GM12891 (cell line): ENCODE measurements around the gene RUNX2.

Experiments
- DNase-seq: peaks from one replicate; pipeline ENCODE4 v3.0.0; 2011; ENCODE audit warnings: low spot score; ENCODE audit not compliant: insufficient read length
- FAIRE-seq: peaks from 2 replicates; lab custom pipeline; 2011; peaks lifted over from hg19 to GRCh38; lab: Jason Lieb, UNC
- PAX5 ChIP-seq: IDR thresholded peaks from 2 replicates; pipeline ENCODE4 v1.6.1; 2011; ENCODE audit warnings: low read length, moderate library complexity, mild to moderate bottlenecking; ENCODE audit not compliant: insufficient read depth, severe bottlenecking
- POLR2A ChIP-seq: IDR thresholded peaks from 2 replicates; pipeline ENCODE4 v1.6.1; 2011; ENCODE audit warnings: low read depth, low read length, control low read depth
- POLR2AphosphoS5 ChIP-seq: IDR thresholded peaks from 2 replicates; pipeline ENCODE4 v1.6.1; 2011; ENCODE audit warnings: low read depth, low read length, control low read depth
- POU2F2 ChIP-seq: IDR thresholded peaks from 2 replicates; pipeline ENCODE4 v1.6.1; 2011; ENCODE audit warnings: low read depth, mild to moderate bottlenecking, control low read depth, low read length, moderate library complexity
- SPI1 ChIP-seq: IDR thresholded peaks from 2 replicates; pipeline ENCODE4 v1.6.1; 2011; ENCODE audit warnings: low read depth, low read length, control low read depth
- TAF1 ChIP-seq: IDR thresholded peaks from 2 replicates; pipeline ENCODE4 v1.6.1; 2011; ENCODE audit warnings: low read depth, low read length, control low read depth

The RUNX2 gene

DNA sequence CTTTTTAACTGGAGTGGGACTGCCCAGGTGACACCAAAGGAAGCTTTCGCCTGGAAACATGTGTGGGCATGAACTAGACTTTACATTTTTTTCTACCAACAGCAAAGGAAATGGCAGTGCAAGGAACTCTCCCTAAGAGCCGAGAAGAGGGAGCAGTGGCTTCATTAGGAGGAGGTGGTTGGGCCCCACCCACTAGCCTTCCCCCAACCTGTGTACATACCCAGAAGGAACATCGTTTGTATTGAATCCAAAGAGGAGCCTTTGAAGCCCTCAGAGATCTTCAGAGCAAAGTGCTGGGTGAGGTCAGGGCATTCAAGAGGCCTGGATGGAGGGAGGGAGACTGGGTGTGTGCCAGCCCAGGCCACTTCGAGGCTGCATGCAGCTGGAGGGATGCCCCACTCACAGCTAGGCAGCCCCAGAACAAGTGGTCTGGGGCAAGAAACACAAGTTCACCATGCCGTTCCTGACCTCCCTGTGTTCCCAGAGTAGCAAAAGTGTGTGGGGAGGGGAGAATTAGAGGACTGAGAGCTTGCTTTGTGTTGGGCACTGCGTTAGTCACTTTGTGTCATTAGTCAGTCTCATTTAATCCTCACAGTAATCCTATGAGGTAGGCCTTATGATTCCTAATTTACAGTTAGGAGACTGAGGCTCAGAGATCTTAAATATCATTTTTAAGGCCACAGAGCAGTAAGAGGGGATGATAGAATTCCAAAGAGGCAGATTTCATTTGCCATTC lies 241.2 kb downstream of the RUNX2 start:
- no peak for FAIRE-seq
- no peak for DNase-seq
- TF ChIP-seq TAF1 (no peak), POLR2A (no peak), SPI1 (no peak), PAX5 (no peak), POLR2AphosphoS5 (no peak), POU2F2 (no peak)

DNA sequence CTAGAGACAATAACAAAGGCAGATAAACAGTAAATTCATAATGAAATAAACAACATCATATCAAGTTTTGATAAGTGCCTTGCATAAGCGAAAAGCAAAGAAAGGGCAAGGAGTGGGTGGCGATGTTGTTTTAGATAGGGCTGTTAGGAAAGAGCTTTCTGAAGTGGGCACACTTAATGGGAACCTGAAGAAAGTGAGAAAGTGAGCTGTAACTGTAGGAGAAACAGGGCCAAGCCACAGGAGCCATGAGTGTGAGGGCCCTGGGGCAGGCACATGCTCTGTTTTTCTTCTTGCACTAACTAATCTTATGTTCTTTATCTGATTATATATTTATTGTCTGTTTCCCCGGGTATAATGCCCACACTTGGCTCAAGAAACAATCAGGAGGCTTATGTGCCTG lies 243.0 kb downstream of the RUNX2 start:
- TF ChIP-seq SPI1 (no peak), POLR2AphosphoS5 (no peak), POU2F2 (no peak), PAX5 (no peak), POLR2A (no peak), TAF1 (no peak)
- no peak for DNase-seq
- no peak for FAIRE-seq

DNA sequence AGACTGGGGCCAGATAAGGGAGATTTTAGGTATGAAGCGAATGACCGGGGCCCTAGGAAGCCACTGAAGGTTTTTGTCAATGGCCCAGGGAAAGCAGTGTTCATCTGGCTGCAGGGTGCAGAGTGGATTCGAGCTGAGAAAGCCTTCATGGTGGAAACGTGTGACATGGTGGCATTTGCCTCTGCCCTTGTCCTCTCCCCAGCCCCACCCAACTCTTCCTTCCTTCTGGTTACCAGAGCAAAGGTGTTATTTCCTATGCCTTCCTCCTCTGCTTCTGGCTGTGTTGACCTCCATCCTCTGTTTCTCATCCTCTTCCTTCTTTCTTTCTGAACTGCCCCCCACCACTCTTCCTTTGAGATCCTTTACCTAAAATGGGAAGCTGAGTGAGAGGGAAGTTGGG lies 244.7 kb downstream of the RUNX2 start:
- TF ChIP-seq POLR2A (no peak), PAX5 (no peak), SPI1 (no peak), POLR2AphosphoS5 (no peak), POU2F2 (no peak), TAF1 (no peak)
- DNase-seq (no peak), FAIRE-seq (no peak)

DNA sequence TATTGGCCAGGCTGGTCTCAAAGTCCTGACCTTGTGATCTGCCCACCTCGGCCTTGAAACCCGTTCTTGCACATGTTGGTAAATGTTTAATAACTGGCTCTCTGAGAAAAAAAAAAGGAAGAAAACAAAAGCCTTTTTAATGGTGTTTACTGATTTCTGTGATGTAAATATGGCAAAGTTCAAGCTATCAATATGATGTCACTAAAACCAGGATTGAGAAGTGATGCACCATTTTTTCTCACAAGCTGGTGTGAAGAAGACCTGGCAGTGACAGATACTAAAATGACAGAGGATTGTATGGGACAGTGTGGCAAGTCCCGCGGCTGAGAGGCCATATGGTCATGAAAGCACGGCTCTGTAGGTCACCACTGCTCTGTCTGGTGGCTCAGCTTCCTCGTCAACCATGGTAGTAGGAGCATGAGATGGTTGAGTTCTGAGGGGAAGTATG lies 245.9 kb downstream of the RUNX2 start:
- DNase-seq (no peak), FAIRE-seq (no peak)
- TF ChIP-seq PAX5 (no peak), POU2F2 (no peak), POLR2AphosphoS5 (no peak), POLR2A (no peak), SPI1 (no peak), TAF1 (no peak)

DNA sequence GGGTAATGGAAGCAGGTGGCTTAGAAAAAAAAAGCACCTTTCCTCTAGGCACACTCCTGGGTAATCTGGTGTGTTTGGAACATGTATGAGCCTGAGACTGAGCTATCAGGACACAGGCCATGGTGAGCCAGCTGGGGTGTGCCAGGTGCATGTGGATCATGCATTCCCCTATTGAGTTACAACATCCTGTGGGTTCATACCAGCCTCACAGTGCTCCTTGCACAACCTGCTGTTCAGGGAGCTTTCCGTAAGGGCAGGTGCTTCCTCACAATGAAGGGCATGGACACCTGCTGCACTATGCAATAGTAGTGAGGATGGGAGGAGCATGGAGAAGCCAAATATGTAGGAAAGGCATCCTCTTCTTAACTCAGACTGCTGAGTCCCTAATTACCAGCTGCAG lies 246.8 kb downstream of the RUNX2 start:
- FAIRE-seq, result no peak
- DNase-seq, result no peak
- no peak for TF ChIP-seq POLR2A
- TF ChIP-seq PAX5, result no peak
- TF ChIP-seq TAF1, result no peak
- TF ChIP-seq SPI1, result no peak
- no peak for TF ChIP-seq POLR2AphosphoS5
- no peak for TF ChIP-seq POU2F2

DNA sequence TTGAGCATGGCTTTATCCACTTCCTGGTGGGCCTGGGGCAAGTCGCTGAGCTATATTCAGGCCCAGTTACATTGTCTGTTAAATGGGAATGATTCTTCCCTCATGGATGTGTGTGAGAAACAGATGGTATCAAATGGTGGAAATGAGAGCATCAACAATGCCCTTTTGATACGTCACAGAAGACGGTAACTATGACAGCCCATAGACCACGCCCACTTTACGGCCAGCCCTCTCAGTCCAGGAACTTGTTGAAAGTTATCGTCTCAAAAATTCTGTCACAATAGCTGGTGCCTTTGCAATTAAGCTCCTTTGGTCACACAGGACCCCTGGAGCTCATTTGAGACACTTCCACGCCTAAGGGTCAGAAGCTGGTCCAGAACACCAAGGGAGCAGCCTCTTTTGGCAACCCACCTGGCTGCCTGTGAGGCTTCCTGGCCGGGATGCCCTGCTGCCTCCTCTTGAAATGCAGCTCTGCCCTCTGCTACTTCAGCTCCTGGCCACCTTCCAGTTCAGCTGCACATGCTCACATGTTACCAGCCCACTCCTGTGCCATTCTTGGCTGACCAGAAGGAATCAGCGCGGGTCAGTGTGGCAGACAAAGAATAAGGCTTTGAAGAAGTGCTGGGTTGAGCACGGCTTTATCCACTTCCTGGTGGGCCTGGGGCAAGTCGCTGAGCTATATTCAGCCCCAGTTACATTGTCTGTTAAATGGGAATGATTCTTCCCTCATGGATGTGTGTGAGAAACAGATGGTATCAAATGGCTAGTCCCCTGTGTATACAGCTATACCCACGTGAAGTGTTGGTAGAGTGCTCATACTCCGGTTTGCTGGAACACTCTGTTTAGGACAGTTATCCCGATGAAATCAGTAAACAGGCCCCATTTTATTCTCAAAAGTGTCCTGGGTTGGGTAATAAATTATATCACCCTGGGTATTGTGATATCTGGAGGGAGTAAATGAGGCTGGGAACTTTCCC lies 248.8 kb downstream of the RUNX2 start:
- TF ChIP-seq SPI1, result no peak
- no peak for TF ChIP-seq PAX5
- TF ChIP-seq POLR2A, result no peak
- no peak for TF ChIP-seq TAF1
- TF ChIP-seq POLR2AphosphoS5, result no peak
- DNase-seq (no peak), FAIRE-seq (no peak)

DNA sequence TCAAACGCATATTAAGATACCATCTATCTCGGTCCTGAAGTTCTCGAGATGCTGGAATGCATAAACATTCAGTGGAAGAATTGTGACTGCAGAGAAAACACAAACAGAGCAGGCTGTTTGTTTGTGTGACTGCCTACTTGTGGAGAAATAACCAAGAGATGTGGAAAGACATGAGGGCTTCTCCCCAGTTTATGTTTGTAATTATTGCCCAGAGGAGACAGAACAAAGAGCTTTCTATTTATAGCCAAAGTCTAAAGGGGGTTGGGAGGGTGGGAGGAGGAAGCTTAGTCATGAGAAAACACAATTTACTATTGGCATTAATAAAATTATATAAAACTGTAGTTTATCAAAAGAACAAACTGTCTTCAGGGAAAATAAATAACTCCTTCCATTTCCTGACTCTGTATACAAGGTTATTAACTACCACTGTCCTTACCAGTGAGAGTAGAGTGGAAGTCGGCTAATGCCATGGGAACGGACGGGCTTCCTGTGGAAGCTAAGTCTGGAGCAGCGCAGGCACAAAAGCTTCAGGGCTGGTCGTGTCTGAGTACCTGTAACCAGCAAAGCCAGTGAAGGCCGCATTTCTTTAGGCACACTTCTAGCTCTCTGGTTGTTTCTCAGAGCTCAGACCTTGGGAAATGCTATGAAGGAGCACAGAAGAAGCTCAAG lies 249.8 kb downstream of the RUNX2 start:
- FAIRE-seq, result no peak
- TF ChIP-seq SPI1, result no peak
- TF ChIP-seq TAF1, result no peak
- TF ChIP-seq PAX5, result no peak
- no peak for TF ChIP-seq POLR2A
- no peak for TF ChIP-seq POLR2AphosphoS5
- no peak for TF ChIP-seq POU2F2
- no peak for DNase-seq

DNA sequence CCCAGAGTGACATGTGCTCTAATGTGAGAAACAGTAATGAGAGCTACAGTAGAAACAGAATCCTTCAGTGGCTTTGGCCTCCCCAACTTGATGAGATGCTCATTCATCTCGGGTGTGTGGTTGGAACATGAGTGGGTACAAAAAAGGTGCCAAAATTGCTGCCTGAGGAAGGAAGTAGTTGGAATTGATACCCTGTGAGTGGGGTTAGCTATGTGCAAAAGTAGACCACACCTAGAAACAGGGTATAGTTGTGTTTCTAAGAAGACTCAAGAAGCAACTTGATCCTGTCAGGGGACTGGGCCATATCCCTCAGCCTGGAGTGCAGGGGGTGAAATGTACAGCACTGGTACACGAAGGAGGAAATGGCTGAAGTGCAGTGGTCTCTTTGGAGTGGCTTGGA lies 256.0 kb downstream of the RUNX2 start:
- no peak for FAIRE-seq
- no peak for TF ChIP-seq POLR2AphosphoS5
- TF ChIP-seq TAF1, result no peak
- no peak for DNase-seq

DNA sequence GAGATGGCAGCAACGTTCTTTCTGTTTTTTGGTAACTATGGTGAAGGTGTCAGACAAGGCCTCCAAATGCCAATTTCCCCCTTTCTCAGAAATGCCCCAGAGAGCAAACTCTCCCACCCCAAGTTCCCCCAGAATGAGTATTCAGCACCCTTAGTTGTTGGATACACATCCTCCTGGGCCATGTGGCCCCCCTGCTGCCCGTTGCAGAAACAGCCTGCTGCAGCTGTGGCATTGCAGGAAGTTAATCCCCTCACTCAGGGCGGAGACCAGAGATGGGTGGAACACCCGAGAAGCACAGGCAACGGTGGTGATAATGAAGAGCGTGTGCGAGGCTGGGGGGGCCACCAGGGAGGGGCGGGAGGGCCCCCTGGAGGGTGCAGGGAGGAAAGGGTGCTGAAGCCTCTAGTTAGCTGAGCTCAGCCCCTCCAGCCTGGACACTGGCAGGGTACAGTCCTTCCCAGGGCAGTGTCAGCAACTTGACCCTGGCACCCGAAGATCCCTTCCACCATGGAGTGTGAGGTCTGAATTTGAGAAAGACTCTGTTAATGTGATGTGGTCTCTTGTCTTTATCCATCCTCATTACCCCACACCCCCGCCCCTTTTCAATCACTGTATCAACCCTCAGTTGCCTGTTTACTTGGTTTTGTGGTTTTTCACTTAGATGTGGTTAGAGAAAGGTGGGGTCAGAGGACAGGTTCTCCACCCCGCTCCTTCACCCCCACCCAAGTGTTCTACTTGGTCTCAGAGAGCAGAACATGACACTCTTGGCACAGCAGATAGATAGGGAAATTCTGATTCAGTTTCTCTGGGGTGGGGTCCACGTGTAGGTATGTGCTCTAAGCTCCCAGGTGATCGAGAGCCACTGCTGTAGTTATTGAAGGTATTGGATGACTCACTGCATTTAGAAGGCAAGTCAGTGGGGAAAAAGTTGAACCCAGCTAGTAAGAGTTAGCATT lies 258.4 kb downstream of the RUNX2 start:
- TF ChIP-seq POLR2AphosphoS5, result no peak
- TF ChIP-seq SPI1, result no peak
- TF ChIP-seq POU2F2, result no peak
- TF ChIP-seq TAF1, result no peak
- no peak for TF ChIP-seq PAX5
- no peak for TF ChIP-seq POLR2A
- DNase-seq (no peak), FAIRE-seq (no peak)
